ENCODE measurements around the gene ST6GALNAC6.

DNA sequence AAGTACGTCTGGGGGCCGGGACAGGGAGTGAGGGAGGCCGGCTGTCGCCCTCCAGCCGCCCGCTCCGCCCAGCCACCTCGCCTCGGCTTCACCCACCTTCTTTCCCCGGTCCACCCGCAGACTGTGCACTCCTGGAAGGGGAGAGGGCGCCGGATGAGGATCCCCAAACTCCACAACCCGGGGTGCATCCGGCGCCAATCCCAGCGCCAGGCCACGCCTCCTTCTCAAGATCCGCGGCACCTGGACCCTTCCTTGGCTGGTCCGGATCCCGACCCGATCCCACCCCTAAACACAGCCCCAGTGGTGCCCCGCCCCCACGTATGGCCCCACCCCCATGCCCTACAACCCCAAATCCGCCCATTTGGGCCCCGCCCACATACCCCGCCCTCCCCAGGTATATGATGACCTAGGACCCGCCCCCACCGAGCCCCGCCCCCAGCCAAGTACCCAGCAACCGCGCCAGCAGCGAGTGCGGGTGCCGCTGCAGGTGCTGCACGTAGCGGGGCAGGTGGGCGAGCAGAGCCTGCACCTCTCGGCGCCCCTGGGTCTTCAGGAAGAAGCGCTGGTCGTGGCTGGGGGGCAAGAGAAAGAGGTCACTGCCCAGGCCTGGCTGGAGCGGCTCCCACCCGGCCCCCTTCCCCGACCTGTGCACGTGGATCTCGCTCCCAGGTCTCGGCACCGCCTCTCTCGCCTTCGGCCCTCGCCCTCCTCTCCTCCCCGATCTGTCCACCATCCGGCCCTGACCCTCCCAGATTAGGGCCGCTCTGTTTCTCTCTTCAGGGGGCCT, 28.0 kb upstream of the ST6GALNAC6 start:
- TF ChIP-seq, protein P1, sequence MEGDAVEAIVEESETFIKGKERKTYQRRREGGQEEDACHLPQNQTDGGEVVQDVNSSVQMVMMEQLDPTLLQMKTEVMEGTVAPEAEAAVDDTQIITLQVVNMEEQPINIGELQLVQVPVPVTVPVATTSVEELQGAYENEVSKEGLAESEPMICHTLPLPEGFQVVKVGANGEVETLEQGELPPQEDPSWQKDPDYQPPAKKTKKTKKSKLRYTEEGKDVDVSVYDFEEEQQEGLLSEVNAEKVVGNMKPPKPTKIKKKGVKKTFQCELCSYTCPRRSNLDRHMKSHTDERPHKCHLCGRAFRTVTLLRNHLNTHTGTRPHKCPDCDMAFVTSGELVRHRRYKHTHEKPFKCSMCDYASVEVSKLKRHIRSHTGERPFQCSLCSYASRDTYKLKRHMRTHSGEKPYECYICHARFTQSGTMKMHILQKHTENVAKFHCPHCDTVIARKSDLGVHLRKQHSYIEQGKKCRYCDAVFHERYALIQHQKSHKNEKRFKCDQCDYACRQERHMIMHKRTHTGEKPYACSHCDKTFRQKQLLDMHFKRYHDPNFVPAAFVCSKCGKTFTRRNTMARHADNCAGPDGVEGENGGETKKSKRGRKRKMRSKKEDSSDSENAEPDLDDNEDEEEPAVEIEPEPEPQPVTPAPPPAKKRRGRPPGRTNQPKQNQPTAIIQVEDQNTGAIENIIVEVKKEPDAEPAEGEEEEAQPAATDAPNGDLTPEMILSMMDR (IDR thresholded peaks at IDR 0.05): no peak
- no peak for TF ChIP-seq POLR2A (IDR thresholded peaks at IDR 0.05)

Data from Peyer's patch (tissue), 4 donors.